DMS53 treated with DMSO at 0.1 percent for 48 hours (cell line): ENCODE measurements around the gene PKP4.
A peak's percentile ranks its signal among the peaks of the same experiment; 100 is the strongest.
"Not testable (repeated sequence)": the region's sequence is repeated elsewhere in the genome, so short reads cannot be mapped to it uniquely, and the experiment has no call there.

Experiments
- DNase-seq: peaks from one replicate; lab custom pipeline; 2025; ENCODE audit not compliant: unreplicated experiment; lab: John Stamatoyannopoulos, UW

PKP4 gene, protein sequence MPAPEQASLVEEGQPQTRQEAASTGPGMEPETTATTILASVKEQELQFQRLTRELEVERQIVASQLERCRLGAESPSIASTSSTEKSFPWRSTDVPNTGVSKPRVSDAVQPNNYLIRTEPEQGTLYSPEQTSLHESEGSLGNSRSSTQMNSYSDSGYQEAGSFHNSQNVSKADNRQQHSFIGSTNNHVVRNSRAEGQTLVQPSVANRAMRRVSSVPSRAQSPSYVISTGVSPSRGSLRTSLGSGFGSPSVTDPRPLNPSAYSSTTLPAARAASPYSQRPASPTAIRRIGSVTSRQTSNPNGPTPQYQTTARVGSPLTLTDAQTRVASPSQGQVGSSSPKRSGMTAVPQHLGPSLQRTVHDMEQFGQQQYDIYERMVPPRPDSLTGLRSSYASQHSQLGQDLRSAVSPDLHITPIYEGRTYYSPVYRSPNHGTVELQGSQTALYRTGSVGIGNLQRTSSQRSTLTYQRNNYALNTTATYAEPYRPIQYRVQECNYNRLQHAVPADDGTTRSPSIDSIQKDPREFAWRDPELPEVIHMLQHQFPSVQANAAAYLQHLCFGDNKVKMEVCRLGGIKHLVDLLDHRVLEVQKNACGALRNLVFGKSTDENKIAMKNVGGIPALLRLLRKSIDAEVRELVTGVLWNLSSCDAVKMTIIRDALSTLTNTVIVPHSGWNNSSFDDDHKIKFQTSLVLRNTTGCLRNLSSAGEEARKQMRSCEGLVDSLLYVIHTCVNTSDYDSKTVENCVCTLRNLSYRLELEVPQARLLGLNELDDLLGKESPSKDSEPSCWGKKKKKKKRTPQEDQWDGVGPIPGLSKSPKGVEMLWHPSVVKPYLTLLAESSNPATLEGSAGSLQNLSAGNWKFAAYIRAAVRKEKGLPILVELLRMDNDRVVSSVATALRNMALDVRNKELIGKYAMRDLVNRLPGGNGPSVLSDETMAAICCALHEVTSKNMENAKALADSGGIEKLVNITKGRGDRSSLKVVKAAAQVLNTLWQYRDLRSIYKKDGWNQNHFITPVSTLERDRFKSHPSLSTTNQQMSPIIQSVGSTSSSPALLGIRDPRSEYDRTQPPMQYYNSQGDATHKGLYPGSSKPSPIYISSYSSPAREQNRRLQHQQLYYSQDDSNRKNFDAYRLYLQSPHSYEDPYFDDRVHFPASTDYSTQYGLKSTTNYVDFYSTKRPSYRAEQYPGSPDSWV

DNA sequence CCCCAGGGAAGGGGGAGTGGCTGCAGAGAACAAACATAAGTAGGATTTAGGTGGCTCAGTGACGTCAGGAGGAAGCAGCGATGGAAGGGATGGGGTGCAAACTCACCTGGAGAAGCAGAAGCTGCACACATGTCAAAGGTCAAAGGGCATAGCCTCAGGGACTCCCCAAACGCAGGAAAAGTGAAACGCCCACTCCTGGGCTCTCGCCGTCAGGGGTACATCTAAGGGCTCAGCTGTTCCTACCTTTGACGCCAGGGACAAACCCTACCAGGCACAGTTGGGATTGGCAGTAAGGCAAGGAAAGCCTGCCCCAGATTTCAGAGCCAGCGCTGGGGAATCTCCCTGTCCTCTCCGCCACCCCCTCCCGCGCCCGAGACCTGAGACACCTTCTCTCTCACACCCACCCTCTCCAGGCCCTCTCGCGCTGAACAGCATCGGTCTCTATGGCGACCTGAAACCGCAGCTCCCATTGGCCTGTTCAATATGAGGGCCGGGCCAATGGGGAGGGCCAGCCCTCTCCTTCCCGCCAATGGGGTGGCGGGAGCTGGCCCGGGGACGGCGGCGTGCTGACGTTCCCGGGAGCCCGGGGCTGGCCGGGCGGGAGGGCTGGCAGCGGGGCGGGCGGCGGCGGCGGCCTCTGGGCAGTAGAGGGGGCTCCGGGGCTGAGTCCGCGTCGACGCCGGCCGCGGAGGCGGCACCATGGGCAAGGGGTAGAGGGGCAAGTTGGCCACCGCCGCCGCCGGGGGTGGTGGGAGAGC, at the start of gene PKP4, which contains the start of gene CCDC148:
Gene PKP4 (plus strand): TSS at position 644 of the 758 bp plus-strand sequence. CDS start 76,233 bp downstream, outside the sequence.
Gene CCDC148 (minus strand): TSS at position 445 of the 758 bp plus-strand sequence. CDS start 314 bp downstream, at position 131.
- peak; percentile 85 for DNase-seq

DNA sequence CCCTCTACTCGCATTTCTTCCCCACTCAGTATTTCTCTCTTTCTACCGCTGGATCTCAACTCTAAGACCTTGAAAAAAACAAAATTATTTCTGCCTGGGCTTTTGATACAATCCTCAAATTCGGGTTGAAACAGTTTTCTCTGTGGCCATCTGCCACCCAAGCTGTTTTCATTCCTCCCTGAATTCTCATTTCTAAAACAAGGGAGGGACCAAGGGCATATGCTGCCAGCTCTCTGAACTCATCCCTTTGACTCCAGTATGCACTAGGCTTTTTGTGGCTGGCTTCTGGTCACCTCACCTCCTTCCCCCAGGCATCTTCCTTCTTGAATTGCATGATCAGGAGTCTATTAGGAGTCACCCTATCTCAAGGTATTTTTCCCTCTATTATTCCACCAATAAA, 49.7 kb upstream of the PKP4 start:
- DNase-seq: no peak

DNA sequence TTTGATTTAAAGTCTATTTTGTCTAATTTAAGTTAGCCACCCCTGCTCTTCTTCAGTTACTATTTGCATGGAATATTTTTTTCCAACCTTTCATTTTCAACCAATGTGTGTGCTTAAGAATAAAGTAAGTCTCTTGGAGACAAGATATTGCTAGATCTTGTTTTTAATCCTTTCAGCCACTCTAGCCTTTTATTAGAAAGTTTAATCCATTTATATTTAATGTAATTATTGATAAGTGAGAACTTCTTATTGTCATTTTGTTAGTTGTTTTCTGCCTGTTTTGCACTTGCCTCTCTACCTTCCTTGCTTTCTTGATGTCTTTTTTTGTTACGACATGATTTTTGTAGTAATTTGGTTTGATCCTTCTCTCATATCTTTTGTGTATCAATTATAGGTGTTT, 46.6 kb upstream of the PKP4 start:
- no peak for DNase-seq

DNA sequence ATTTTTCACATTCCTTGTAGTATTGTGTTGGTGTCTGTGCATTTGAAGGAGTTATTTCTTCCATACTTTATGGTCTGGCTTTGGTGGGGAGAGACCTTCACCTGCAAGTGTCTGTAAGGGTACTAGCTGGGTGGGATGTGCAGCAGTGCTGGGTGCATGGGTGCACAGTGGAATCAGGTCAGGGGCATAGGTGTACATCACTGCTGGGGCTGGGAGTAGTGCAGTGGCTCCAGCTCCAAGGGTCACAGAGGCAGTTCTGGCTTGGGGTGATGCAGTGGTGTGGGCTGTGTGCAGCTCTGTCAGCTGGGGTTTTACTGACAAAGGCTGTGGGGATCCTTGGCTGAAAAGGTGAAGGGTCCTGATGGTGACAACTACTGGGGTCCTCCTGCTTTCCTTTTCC, 45.0 kb upstream of the PKP4 start:
- no peak for DNase-seq

DNA sequence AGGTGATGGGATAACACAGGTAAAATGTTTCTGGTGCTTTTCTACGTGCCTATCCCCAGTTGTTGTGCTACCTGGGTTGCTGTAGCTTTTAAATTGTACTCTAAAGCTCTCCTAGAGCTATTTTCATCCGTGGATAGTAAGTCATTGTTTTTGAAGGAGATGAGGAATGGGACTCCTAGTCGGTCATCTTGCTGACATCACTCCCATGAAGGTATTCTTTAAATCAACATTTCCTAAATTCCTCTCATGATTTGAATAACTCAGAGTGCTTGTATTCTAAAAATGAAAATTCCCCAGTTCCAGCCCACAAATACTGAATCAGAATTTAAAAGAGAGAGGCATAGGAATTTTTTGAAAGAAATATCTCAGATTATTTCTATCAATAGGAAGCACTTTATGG, 44.5 kb upstream of the PKP4 start:
- DNase-seq: no peak

DNA sequence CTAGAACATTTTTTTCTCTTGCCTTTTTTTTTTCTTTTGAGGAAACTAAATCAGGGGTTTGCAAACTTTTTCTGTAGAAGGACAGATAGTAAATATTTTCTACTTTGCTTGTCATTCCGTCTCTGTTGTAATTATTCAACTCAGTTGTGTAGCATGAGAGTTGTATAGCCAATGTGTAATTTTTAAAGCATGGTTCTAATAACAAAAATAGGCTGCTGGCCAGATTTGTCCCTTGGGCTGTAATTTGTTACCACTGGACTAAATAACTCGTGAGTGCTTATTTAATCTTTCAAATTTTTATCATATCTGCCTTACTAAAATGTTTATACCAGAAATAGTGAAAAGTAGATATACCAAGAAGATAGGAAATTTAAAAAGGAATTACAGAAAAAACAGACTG, 43.2 kb upstream of the PKP4 start:
- no peak for DNase-seq

DNA sequence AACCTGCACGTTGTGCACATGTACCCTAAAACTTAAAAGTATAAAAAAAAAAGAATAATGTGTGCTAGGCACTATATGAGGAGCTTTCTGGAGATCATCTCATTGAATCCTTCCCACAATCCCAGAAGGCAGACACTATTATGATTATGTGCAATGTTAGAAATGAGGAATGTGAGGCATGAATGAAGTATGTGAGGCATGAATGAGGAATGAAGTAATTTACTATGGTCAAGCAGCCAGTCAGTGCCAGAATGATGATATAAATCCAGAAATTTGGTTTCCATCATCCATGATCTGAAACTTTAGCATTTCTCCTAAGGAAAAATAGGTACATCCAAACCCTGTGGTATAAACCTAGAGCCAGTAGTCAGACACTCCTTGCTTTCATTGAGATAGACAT, 42.2 kb upstream of the PKP4 start:
- no peak for DNase-seq

DNA sequence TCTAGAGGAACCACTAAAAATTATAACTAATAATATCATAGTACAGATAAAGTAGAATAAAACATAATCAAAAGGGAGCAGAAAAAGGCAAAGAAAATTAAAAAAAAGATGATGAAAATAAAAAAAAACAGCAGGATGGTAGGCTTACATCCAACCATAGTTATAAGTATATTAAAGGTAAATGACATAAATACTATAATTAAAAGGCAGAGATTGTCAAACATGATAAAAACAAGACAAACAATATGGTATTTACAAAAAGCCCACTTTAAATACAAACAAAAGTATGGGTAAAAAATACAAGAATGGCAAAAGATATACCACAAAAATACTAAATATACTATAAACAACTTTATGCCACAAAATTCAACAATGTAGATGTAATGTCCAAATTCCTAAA, 24.6 kb upstream of the PKP4 start:
- DNase-seq: no peak

DNA sequence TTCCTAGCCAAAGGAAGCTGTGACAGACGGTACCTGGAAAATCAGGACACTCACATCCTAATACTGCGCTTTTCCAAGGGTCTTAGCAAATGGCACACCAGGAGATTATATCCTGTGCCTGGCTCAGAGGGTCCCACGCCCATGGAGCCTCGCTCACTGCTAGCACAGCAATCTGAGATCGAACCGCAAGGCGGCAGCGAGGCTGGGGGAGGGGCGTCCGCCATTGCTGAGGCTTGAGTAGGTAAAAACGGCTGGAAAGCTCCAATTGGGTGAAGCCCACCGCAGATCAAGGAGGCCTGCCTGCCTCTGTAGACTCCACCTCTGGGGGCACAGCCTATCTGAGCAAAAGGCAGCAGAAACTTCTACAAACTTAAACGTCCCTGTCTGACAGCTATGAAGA, 23.0 kb upstream of the PKP4 start:
- not testable (repeated sequence) for DNase-seq

DNA sequence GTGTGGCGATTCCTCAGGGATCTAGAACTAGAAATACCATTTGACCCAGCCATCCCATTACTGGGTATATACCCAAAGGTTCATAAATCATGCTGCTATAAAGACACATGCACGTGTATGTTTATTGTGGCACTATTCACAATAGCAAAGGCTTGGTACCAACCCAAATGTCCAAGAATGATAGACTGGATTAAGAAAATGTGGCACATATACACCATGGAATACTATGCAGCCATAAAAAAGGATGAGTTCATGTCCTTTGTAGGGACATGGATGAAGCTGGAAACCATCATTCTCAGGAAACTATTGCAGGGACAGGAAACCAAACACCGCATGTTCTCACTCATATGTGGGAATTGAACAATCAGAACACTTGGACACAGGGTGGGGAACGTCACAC, 17.7 kb upstream of the PKP4 start:
- DNase-seq: not testable (repeated sequence)

DNA sequence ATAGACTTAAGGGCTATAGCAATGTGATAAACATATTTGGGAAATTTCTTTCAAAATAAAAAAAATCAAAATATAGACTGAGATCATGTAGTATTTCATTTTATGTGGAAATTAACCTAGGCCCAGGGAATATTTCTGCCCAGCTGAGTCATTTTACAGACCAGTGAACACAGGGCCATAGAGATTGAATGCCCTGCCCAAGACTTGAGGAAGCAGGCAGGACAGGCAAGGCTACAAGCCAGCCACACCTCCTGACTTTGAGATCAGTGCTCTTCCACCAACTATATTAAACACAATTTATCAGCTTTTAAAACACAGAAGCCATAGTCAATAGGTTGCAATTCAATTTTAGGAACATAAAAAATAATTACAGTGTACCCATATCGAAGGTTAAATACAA, 13.1 kb upstream of the PKP4 start:
- no peak for DNase-seq

DNA sequence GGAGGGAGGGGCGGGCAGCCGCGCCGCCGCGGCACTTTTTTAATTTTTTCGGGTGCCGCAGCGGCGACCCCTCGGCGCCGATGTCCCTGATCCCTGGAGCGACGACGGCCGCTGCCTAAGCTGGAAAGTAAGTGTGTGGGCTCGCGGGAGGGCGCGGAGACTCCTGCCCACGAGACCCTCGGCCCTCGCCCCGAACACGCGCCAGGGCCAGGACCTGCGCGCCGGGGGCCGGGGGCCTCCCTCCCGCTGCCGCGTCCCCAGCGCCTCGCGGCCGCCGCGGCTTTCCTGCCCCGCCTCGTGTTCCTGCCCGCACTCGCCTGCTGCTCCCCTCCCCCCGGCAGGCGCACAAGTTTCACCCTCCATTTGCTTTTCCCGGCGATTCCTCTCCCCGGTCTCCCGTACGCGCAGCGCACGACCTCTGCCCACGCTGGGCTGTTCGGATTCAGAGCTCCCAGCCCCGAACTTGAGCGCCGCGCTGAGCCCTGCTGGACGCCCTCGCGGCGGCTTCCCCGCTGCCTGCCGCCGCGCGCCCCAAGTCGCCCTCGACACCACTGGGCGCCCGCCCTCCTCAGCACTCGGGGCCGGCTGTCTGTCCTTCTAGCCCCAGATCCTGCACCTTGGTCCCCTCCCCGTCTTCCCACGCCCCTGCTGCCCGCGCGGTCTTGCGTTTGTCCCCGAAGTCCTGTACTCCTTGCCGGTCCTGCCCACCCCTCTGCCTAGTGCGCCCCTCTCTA, 507 bp downstream of the PKP4 start:
- peak; percentile 45 for DNase-seq

DNA sequence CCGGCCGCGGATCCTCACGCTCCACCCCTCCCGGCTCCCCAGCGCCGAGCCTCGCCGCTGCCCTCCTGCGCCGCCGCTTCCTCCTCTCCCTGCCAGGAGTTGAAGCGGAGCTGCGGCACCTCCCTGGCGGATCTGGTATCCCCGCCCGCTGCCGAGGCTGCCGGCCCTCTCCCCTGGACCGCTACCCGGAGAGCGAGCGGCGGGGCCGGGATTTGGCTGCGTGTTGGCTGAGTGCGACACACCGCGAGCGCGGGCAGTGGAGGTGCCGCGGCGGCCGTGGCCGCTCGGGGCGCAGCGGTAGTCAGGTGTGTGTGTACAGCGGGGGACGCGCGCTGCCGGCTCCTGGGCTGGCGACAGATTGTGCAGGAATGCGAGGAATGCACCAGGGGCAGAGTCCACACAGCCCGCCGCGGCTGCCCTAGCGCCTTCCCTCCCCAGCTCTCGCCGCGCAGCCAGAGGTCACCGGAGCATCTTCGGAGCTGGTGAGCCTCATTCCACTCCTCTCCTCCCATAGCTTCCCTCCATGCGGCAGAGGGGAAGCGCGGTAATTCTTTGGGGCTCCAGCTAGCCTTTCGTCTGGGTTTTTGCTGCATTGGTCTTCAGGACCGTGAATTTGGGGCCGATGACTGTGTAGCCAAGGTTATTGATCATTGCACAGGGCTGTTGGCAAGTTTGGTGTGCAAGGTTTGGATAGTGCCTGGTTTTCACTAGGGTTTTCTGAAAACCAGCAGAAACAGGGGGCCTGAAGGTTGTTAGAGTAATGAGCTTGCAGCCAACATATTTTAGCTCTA, 1.3 kb downstream of the PKP4 start:
- DNase-seq: peak; percentile 23

DNA sequence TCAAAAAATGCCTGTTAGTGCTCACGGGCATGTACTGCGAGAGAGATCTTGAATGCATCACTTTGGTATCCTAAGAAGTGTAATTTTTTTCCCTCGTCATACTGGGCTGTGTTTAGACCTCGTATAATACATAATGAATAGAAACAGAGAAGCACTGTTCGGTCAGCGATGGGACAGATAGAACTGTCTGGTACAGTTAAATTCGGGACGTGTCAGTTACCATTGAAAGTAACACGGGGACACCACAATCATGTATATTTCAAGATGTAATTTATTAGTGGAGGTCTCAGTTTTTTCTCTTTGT, 1.8 kb downstream of the PKP4 start:
- DNase-seq: no peak

DNA sequence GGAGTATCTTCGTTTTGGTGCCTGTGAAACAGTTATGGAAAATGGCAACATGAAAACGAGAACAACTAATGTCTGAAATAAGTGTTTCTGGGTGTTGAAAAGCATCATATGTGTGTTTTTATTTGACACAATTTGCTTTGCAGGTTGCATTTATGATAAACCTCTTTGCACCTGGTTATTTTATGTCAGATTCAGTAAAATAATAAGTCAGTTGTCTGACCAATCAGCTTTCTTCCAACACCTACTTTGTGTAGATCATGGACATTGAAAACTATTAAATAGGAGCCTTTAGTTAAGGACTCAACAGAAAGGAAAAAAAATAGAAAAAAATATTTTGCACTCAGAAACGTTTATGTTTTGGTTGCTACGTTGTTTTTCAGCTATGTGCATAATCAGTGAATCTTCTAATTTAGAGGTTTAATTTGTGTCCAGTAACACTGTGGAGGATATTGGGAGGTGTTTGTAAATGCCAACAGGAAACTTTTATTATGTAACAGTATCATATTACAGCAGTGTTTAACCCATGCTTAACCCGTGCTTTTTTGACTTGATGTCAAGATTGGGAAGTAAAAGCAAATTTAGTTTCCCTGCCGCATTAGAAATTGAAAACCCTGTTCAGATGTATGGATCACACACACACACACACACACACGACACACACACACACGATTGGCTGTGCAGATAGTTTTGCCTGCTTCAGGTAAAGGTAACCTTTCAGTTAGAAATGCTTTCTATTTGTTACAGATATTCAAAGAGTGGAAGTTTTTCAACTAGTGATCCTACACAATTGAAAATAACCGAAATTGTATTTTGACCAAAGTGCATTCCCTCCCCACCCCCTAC, 2.6 kb downstream of the PKP4 start:
- no peak for DNase-seq

DNA sequence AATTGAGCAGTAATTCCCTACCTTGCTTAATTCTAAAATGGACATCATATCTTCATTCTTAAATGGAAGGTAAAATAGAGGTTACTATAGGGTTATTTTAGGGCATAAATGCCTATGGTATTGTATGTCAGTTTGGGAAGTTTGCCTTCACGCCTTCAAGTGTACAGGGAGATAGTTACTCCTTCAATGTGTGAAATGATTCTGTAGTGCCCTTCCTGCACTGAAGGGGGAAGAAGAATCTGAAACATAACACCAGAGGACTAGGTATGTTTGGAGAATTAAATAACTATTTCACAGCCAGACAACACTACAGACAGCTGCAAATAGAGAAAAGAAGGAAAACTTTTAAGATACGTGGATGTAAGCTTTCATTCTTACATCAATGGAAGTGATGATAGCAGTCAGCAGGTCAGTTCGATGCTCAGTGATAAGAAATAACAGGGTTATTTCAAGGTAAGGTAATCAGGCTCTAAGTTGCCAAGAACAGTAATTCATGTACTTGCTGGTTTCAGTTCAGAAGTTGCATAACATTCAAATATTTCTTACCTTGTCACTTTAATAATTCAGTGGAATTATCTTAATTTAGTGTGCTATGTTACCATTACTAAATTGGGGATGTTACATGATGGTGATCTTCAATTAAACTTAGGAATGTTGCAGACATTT, 4.0 kb downstream of the PKP4 start:
- DNase-seq: no peak

DNA sequence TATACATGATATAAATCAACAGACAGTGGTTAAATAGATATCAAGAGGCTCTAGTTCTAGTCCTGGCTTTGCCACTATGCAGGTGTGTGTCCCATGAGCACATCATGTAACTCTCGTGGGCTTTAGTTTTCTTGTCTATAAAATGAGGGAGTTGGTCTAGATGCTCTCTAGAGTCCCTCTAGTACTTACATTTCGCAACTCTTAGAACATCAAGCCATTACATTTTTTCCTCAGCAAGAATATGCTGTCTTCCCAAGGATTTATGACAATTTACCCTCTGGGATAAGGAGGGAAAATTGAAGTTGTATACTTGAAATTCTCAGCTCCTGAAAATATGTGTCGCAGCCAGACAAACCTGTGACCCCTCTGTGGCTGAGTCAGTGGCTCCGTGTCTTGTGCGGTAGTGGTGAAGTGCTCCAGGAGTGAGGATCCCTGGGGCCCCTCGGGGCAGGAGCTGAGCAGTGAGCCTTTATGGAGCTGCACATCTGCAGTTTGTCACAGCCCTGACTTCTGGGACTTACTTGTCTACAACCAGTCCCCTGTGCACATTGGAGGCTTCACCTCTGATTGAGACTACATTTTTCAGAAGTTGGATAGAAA, 6.8 kb downstream of the PKP4 start:
- no peak for DNase-seq
